ENCODE measurements around the gene STEAP2. TPM values are rescaled to one million over a fixed set of nuclear protein-coding genes. Genes with fewer than 3 reads are reported as not detected.

Gene STEAP2
- total and polyA plus RNA-seq, 2 donors, result 3.4 to 11.4 TPM

DNA sequence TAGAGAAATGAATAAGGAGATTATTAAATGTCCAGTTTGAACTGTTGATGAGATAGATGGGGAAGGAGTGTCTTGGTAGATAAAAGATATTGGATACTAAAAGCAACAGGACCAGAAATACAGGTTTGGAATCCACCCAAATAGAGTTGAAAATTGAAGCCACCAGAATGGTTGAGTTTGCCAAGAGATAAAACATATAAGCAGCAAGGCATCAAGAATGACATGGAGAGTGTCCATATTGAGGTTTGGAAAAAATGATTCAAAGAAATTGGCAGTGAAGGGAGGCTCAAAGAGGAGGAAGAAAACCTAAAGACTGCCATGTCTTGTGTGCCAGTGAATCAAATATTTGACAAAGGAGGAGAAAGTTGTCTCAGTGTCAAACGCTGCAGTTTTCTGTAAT is 57.6 kb downstream of the STEAP2 start:
- Histone ChIP-seq H3K36me3 (ENCODE audit: control insufficient read depth in 2 of 2, insufficient read depth in 2 of 2, low read length in 1 of 2) (no peaks in the 10 kb centered on the region), H3K4me3 (ENCODE audit: low read length in 2 of 2) (no peak overlapping the region), H3K4me1 (ENCODE audit: control insufficient read depth in 2 of 2, insufficient read depth in 2 of 2, low read length in 2 of 2) (no peaks in the 10 kb centered on the region), H3K27ac (ENCODE audit: low read depth in 1 of 2, low read length in 1 of 2) (no peak overlapping the region), H3K27me3 (ENCODE audit: control insufficient read depth in 2 of 2, insufficient read depth in 1 of 2, low read length in 1 of 2) (no peaks in the 10 kb centered on the region), H3K9me3 (ENCODE audit: control insufficient read depth in 2 of 2, insufficient read depth in 1 of 2, low read length in 1 of 2) (no peaks in the 10 kb centered on the region)
- WGBS, result 92% methylated on average over 1 of the region's 1 CpG
- DNase-seq (ENCODE audit: low read depth in 6 of 9, low spot score in 9 of 9), result no peak

DNA sequence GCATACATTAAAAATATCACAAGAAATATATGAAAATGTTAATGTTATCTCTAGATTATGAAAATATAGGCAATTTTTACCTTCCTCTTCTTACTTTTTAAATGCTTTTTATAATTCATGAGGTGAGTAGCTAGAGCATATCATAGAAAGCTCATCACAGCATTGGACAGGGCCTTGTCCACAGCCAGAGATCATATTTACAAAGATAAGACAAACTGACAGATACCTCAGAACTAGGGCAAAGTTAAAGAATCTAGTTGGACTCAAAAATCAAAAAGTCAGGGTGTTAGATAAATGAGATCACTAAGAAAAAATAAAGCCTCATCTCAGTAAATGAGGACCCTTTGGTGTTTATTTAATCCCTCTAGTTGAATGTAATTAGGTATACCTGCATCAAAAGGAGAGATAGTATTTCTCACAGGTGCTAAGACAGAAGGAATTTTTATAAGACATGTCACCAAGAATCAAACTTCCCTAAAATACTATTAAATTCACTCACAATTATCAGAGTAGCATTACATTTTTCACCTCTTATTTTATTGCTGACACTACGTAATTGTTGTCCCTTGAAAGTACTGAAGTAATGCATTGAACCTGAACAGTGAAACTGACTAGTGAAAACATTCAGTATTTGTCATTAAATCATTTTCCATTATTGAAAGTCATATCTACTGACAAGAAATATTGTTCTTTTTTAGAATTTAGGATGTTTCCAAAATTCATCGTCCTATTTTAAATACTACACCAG is 59.1 kb downstream of the STEAP2 start:
- DNase-seq (ENCODE audit: low read depth in 6 of 9, low spot score in 9 of 9), result no peak
- Histone ChIP-seq H3K27me3 (ENCODE audit: control insufficient read depth in 2 of 2, insufficient read depth in 1 of 2, low read length in 1 of 2) (no peaks in the 10 kb centered on the region), H3K4me1 (ENCODE audit: control insufficient read depth in 2 of 2, insufficient read depth in 2 of 2, low read length in 2 of 2) (no peaks in the 10 kb centered on the region), H3K4me3 (ENCODE audit: low read length in 2 of 2) (no peak overlapping the region), H3K36me3 (ENCODE audit: control insufficient read depth in 2 of 2, insufficient read depth in 2 of 2, low read length in 1 of 2) (no peaks in the 10 kb centered on the region), H3K27ac (ENCODE audit: low read depth in 1 of 2, low read length in 1 of 2) (no peak overlapping the region), H3K9me3 (ENCODE audit: control insufficient read depth in 2 of 2, insufficient read depth in 1 of 2, low read length in 1 of 2) (no peaks in the 10 kb centered on the region)
- 92% methylated on average over 2 of the region's 2 CpGs for WGBS

DNA sequence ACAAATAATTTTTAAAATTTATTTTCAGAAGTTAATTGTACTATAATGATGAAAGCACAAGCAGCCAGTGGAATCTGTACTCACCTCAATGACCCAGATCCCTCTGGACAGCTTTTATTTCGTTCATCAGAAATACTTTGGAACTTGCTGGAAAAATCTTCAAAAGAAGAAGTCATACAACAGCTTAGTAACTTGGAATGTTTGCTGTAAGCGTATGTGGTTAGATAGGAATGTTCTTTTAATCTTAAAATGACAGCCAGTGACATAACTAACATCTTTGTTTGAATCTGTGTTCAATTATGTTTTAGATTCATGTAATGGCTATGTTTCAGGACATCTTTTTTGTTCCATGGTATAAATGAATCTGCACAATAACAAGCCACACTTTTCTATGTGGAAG is 60.2 kb downstream of the STEAP2 start:
- no peak for DNase-seq (ENCODE audit: low read depth in 6 of 9, low spot score in 9 of 9)
- H3K4me1 ChIP-seq (ENCODE audit: control insufficient read depth in 2 of 2, insufficient read depth in 2 of 2, low read length in 2 of 2), result no peaks in the 10 kb centered on the region
- H3K27me3 ChIP-seq (ENCODE audit: control insufficient read depth in 2 of 2, insufficient read depth in 1 of 2, low read length in 1 of 2), result no peaks in the 10 kb centered on the region
- no peak overlapping the region for H3K4me3 ChIP-seq (ENCODE audit: low read length in 2 of 2)
- no peak overlapping the region for H3K27ac ChIP-seq (ENCODE audit: low read depth in 1 of 2, low read length in 1 of 2)
- no peaks in the 10 kb centered on the region for H3K9me3 ChIP-seq (ENCODE audit: control insufficient read depth in 2 of 2, insufficient read depth in 1 of 2, low read length in 1 of 2)
- H3K36me3 ChIP-seq (ENCODE audit: control insufficient read depth in 2 of 2, insufficient read depth in 2 of 2, low read length in 1 of 2), result no peaks in the 10 kb centered on the region
- 87% methylated on average over 2 of the region's 2 CpGs for WGBS

DNA sequence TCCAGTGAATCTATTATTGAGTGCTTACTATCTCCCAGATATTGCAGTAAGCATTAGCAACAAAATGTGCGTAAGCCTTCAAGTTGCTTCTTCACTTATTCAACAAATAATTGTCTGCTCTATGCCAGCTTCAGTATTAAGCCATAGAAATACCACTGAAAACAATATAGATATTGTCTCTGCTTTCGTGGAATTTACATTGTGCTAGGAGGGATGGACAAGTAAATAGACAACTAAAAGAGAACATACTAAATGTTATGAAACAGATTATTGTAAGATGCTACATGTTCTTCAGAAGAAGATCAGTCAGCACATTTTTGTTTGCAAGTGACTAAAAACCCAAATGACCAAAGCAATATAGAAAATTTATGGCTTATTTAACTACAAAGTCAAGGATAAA is 60.7 kb downstream of the STEAP2 start:
- no peak overlapping the region for H3K4me3 ChIP-seq (ENCODE audit: low read length in 2 of 2)
- no peaks in the 10 kb centered on the region for H3K36me3 ChIP-seq (ENCODE audit: control insufficient read depth in 2 of 2, insufficient read depth in 2 of 2, low read length in 1 of 2)
- no peak for DNase-seq (ENCODE audit: low read depth in 6 of 9, low spot score in 9 of 9)
- no peaks in the 10 kb centered on the region for H3K9me3 ChIP-seq (ENCODE audit: control insufficient read depth in 2 of 2, insufficient read depth in 1 of 2, low read length in 1 of 2)
- WGBS, result 94% methylated on average over 2 of the region's 2 CpGs
- no peak overlapping the region for H3K27ac ChIP-seq (ENCODE audit: low read depth in 1 of 2, low read length in 1 of 2)
- no peaks in the 10 kb centered on the region for H3K4me1 ChIP-seq (ENCODE audit: control insufficient read depth in 2 of 2, insufficient read depth in 2 of 2, low read length in 2 of 2)
- H3K27me3 ChIP-seq (ENCODE audit: control insufficient read depth in 2 of 2, insufficient read depth in 1 of 2, low read length in 1 of 2), result no peaks in the 10 kb centered on the region

DNA sequence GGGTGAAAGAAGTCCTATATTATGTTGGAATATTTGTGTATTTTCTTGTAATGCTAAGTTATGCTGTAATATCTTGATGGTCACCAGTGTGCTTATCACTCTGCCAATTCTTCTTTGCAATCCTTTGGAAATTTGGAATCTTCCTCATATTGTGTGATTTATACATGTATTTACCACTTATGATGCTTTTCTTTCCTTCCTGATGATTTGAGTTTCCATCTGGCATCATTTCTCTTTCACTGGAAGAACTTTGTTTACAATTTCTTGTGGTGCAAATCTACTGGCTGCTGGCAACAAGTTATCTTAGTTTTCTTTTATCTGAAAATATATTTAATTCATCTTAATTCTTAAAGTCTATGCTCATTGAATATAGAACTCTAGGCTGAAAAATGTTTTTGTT is 62.6 kb downstream of the STEAP2 start:
- Histone ChIP-seq H3K9me3 (ENCODE audit: control insufficient read depth in 2 of 2, insufficient read depth in 1 of 2, low read length in 1 of 2) (no peaks in the 10 kb centered on the region), H3K4me1 (ENCODE audit: control insufficient read depth in 2 of 2, insufficient read depth in 2 of 2, low read length in 2 of 2) (no peaks in the 10 kb centered on the region), H3K27me3 (ENCODE audit: control insufficient read depth in 2 of 2, insufficient read depth in 1 of 2, low read length in 1 of 2) (no peaks in the 10 kb centered on the region), H3K4me3 (ENCODE audit: low read length in 2 of 2) (no peak overlapping the region), H3K36me3 (ENCODE audit: control insufficient read depth in 2 of 2, insufficient read depth in 2 of 2, low read length in 1 of 2) (no peaks in the 10 kb centered on the region), H3K27ac (ENCODE audit: low read depth in 1 of 2, low read length in 1 of 2) (no peak overlapping the region)
- DNase-seq (ENCODE audit: low read depth in 6 of 9, low spot score in 9 of 9), result no peak

DNA sequence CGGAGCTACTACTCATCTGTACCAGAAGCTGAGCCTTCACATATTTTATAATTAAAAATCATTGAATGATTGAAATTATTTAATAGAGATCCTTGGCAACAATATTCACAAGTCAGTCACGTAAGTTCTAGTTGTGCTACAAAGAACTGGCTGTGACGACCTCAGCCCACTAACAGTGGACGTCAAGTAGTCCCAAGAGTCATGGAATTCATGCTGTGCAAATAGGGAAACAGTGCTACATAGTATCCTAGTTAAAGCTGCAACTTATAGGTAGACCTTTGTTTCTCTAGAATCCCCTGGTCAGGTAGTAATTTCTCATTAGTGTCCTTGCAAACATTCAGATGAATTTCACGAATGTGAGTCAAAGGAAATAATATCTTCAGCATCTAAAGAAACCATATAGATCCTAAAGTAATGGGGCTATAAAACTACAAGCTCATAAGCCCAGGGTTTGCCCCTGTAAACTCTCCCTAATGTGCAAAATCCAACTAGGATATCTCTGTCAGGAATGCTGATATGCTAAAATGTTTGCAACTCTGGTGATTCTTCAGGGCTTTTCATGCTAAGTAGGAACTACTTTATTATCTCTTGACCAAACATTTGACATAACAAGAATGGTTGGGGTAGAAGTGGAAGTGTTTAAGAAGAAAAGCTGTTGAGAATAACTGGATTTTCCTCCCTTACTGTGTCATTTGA is 64.6 kb downstream of the STEAP2 start:
- no peaks in the 10 kb centered on the region for H3K9me3 ChIP-seq (ENCODE audit: control insufficient read depth in 2 of 2, insufficient read depth in 1 of 2, low read length in 1 of 2)
- 75% methylated on average over 5 of the region's 5 CpGs for WGBS
- no peaks in the 10 kb centered on the region for H3K27me3 ChIP-seq (ENCODE audit: control insufficient read depth in 2 of 2, insufficient read depth in 1 of 2, low read length in 1 of 2)
- H3K27ac ChIP-seq (ENCODE audit: low read depth in 1 of 2, low read length in 1 of 2), result no peak overlapping the region
- no peak for DNase-seq (ENCODE audit: low read depth in 6 of 9, low spot score in 9 of 9)
- H3K36me3 ChIP-seq (ENCODE audit: control insufficient read depth in 2 of 2, insufficient read depth in 2 of 2, low read length in 1 of 2), result no peaks in the 10 kb centered on the region
- H3K4me3 ChIP-seq (ENCODE audit: low read length in 2 of 2), result no peak overlapping the region
- H3K4me1 ChIP-seq (ENCODE audit: control insufficient read depth in 2 of 2, insufficient read depth in 2 of 2, low read length in 2 of 2), result no peaks in the 10 kb centered on the region

Other genes with a start within 250 kb of the STEAP2 start
- gene STEAP1, start 57.3 kb upstream of the STEAP2 start, total RNA-seq, result 0.33 TPM
- 3.8 TPM for gene STEAP1, start 57.3 kb upstream of the STEAP2 start, polyA plus RNA-seq
- 0.47 TPM for gene CFAP69, start 33.4 kb downstream of the STEAP2 start, total RNA-seq
- gene CFAP69, start 33.4 kb downstream of the STEAP2 start, polyA plus RNA-seq, result 3.8 TPM
- not detected for gene FAM237B, start 109.6 kb downstream of the STEAP2 start, total RNA-seq
- gene FAM237B, start 109.6 kb downstream of the STEAP2 start, polyA plus RNA-seq, result not detected
- gene GTPBP10, start 135.0 kb downstream of the STEAP2 start, total RNA-seq, result 27.4 TPM
- gene GTPBP10, start 135.0 kb downstream of the STEAP2 start, polyA plus RNA-seq, result 38.6 TPM
- gene CLDN12, start 191.7 kb downstream of the STEAP2 start, total RNA-seq, result 8.1 TPM
- 12.7 TPM for gene CLDN12, start 191.7 kb downstream of the STEAP2 start, polyA plus RNA-seq

Measured in thymus (tissue), 11 donors.